ENCODE measurements around the gene RARS2. TPM values are rescaled to one million over a fixed set of nuclear protein-coding genes. Genes with fewer than 3 reads are reported as not detected.

RARS2 gene
- polyA plus RNA-seq, 1 experiment, result 12.4 TPM

- no peaks in the 10 kb centered on the region for H3K27me3 ChIP-seq (ENCODE audit: control insufficient read depth, insufficient read depth, low read length)
- DNase-seq (ENCODE audit: low read depth), result no peak
- POLR2A ChIA-PET, result no interaction called here
- no peak overlapping the region for H3K4me3 ChIP-seq (ENCODE audit: low read depth, low read length)
- peaks cover 2% of the 10 kb centered on the region for H3K36me3 ChIP-seq (ENCODE audit: control insufficient read depth, insufficient read depth, low read length)
- CTCF ChIA-PET, result no interaction called here
- no peak for TF ChIP-seq CTCF (IDR thresholded peaks at IDR 0.05; ENCODE audit: insufficient read depth, low read depth, low read length)
Measured at GRCh38 chr6:87633851-87634250, 44.1 kb upstream of the RARS2 start.

GRCh38 chr6:87630746-87631145 lies 41.0 kb upstream of the RARS2 start:
- CTCF ChIA-PET, result interaction anchor here (0.9 to 1.4 kb wide), 2 partner anchors 9 to 862 kb away, joined by 3 read pairs; no protein-coding TSS in a partner anchor
- no peak for TF ChIP-seq CTCF (IDR thresholded peaks at IDR 0.05; ENCODE audit: insufficient read depth, low read depth, low read length)
- no peak overlapping the region for H3K4me3 ChIP-seq (ENCODE audit: low read depth, low read length)
- no peak for DNase-seq (ENCODE audit: low read depth)
- H3K27me3 ChIP-seq (ENCODE audit: control insufficient read depth, insufficient read depth, low read length), result no peaks in the 10 kb centered on the region
- H3K36me3 ChIP-seq (ENCODE audit: control insufficient read depth, insufficient read depth, low read length), result no peaks in the 10 kb centered on the region
- POLR2A ChIA-PET, result interaction anchor here (0.6 kb wide), 1 partner anchor 38 kb away, joined by 3 read pairs; no protein-coding TSS in a partner anchor

- TF ChIP-seq CTCF (IDR thresholded peaks at IDR 0.05; ENCODE audit: insufficient read depth, low read depth, low read length), result no peak
- Histone ChIP-seq H3K36me3 (ENCODE audit: control insufficient read depth, insufficient read depth, low read length) (no peaks in the 10 kb centered on the region), H3K27me3 (ENCODE audit: control insufficient read depth, insufficient read depth, low read length) (no peaks in the 10 kb centered on the region), H3K4me3 (ENCODE audit: low read depth, low read length) (no peak overlapping the region)
- CTCF ChIA-PET, result interaction anchor here (0.6 to 2.0 kb wide), 4 partner anchors 12 to 40 kb away, joined by 3 to 6 read pairs (median 4); no protein-coding TSS in a partner anchor
- POLR2A ChIA-PET, result no interaction called here
- DNase-seq (ENCODE audit: low read depth), result no peak
Measured at GRCh38 chr6:87628881-87629280, 39.1 kb upstream of the RARS2 start.

- CTCF ChIA-PET, result interaction anchor here (0.6 to 2.0 kb wide), 6 partner anchors 12 to 489 kb away, joined by 3 to 6 read pairs (median 3); no protein-coding TSS in a partner anchor
- POLR2A ChIA-PET, result no interaction called here
- TF ChIP-seq CTCF (IDR thresholded peaks at IDR 0.05; ENCODE audit: insufficient read depth, low read depth, low read length), result no peak
Measured at GRCh38 chr6:87628424-87628823, 38.6 kb upstream of the RARS2 start.

GRCh38 chr6:87623248-87623647 lies 33.5 kb upstream of the RARS2 start:
- no peak overlapping the region for H3K4me3 ChIP-seq (ENCODE audit: low read depth, low read length)
- CTCF ChIA-PET, result interaction anchor here (1.0 kb wide), 1 partner anchor 32 kb away, joined by 3 read pairs; no protein-coding TSS in a partner anchor
- no peak for TF ChIP-seq CTCF (IDR thresholded peaks at IDR 0.05; ENCODE audit: insufficient read depth, low read depth, low read length)
- DNase-seq (ENCODE audit: low read depth), result no peak
- no peaks in the 10 kb centered on the region for H3K36me3 ChIP-seq (ENCODE audit: control insufficient read depth, insufficient read depth, low read length)
- H3K27me3 ChIP-seq (ENCODE audit: control insufficient read depth, insufficient read depth, low read length), result no peaks in the 10 kb centered on the region
- POLR2A ChIA-PET, result no interaction called here

More at GRCh38 chr6:87628424-87628823, 38.6 kb upstream of the RARS2 start:
- DNase-seq (ENCODE audit: low read depth), result no peak
- no peaks in the 10 kb centered on the region for H3K36me3 ChIP-seq (ENCODE audit: control insufficient read depth, insufficient read depth, low read length)
- H3K4me3 ChIP-seq (ENCODE audit: low read depth, low read length), result no peak overlapping the region
- no peaks in the 10 kb centered on the region for H3K27me3 ChIP-seq (ENCODE audit: control insufficient read depth, insufficient read depth, low read length)
